Activated naive CD8-positive, alpha-beta T cell (primary cell): ENCODE results near the gene LGALS8.

ENCODE experiments used
- H3K27ac Mint-ChIP-seq: one replicate; pipeline ENCODE4 v1.8.0; 2021; ENCODE audit warnings: mixed read lengths
- H3K27me3 Mint-ChIP-seq: one replicate; pipeline ENCODE4 v1.8.0; 2021; ENCODE audit warnings: mixed read lengths
- H3K36me3 Mint-ChIP-seq: one replicate; pipeline ENCODE4 v1.8.0; 2021; ENCODE audit warnings: mixed read lengths
- H3K4me1 Mint-ChIP-seq: one replicate; pipeline ENCODE4 v1.8.0; 2021; ENCODE audit warnings: low read depth, mixed read lengths
- H3K4me3 Mint-ChIP-seq: one replicate; pipeline ENCODE4 v1.8.0; 2021; ENCODE audit warnings: mild to moderate bottlenecking, mixed read lengths
- H3K9me3 Mint-ChIP-seq: one replicate; pipeline ENCODE4 v1.8.0; 2021; ENCODE audit warnings: low read depth, mixed read lengths

LGALS8 gene

DNA sequence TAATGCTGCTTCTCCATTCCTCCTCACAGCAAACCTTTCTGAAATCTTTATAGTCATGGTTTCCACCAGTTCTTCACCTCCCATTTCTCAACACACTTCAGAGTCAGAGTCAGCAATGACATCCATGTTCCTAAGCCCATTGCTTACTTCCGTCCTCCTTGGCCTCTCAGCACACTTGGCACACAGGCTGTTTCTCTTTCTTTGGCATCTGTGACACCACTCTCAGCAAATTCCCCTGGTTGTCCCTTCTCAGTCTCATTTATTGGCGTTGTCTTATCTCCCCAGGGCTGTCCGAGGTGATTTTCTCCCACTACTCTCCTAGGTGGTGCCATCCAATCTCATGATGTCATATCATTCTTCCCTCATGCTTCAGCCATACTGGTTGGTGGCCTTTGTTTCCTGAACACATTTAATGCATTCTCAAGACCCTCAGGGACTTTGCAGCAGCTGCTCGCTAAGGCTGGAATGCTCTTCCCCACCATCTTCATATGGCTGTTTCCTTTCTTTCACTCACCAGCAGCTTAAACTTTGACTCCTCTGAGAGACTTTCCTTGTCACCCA, 3.3 kb upstream of the LGALS8 start:
- no peaks in the 10 kb centered on the region for H3K9me3 Mint-ChIP-seq
- H3K36me3 Mint-ChIP-seq = no peaks in the 10 kb centered on the region
- H3K4me1 Mint-ChIP-seq = peaks cover 34% of the 10 kb centered on the region
- H3K27ac Mint-ChIP-seq = no peak overlapping the region
- H3K27me3 Mint-ChIP-seq = no peaks in the 10 kb centered on the region
- H3K4me3 Mint-ChIP-seq = no peak overlapping the region

DNA sequence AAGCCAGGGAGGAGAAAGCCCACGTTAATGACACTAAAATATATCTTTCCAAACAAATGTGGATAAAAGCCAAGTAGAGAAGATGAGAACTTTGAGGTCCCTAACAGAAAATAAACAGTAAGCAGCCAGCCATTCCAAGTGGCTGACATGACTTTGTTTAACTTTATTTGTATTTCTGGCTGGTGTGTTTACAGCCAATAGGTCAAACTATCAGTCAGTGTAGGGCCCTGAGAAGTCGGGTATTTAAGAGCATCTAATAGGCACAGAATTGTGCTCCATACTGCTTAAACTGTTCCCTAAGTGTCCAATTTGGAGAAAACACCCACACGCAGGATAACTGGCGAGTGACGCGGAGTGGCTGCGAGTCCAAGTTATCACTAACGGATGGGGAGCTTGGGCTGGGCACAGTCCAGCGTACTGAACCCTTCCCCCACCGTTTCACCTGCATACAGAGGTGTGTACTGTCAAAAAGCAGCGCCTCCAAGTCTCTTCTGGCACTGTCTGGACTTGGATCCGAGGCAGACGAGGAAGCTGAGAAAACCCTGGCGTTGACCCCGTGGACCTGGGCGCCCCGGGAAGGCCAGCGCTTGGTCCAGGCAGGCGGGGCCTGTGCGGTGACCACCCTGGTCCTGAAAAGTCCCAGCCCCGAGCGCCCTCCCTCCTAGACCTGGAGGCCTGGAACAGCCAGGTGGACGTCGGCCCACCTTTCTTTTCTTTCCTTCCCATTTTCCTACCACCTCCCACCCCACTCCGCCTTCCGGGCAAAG, 662 bp upstream of the LGALS8 start:
- no peaks in the 10 kb centered on the region for H3K27me3 Mint-ChIP-seq
- peaks cover 3% of the 10 kb centered on the region for H3K36me3 Mint-ChIP-seq
- H3K27ac Mint-ChIP-seq = peak overlapping the region; percentile 98

DNA sequence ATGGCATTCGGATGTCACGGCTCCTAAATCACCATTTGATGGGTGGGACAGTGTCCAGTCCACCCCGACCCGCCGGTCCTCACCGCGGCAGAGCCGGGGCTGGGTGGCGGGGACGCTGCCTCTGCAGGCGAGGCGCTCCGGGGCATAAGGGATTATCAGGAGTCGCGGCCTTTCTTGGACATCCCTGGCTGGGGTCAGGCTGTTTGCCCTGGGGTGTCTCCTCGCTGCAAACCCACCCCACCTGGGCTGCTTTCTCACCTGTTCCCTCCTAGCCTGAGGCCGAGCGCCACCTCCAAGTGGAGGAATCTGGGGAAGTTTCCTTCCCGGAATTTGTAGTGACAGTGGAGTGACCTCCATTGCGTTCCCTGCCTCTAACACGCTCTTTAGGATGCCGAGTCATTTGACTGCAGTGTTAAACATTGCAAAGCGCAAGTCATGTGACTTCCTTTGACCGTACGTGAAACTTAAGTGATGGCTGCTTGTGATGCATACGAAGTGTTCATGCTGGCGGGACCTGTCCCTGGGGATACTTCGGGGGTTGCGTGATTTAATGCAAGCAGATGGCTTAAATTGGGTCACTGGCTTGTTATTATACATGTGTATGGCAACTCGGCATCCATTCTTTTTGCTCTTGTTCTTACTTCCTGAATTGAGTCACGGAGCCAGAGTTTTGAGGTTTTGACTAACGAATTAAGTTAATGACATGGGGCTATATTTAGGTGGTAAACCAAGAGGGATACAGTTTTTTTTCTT, 536 bp downstream of the LGALS8 start:
- Mint-ChIP-seq H3K4me1 (peaks cover 30% of the 10 kb centered on the region), H3K9me3 (no peaks in the 10 kb centered on the region), H3K4me3 (peak overlapping the region; percentile 94), H3K36me3 (peaks cover 3% of the 10 kb centered on the region), H3K27me3 (no peaks in the 10 kb centered on the region), H3K27ac (peak overlapping the region; percentile 98)

More for the DNA sequence above, 662 bp upstream of the LGALS8 start:
- Mint-ChIP-seq H3K4me1 (peaks cover 26% of the 10 kb centered on the region), H3K9me3 (no peaks in the 10 kb centered on the region), H3K4me3 (peak overlapping the region; percentile 94)

DNA sequence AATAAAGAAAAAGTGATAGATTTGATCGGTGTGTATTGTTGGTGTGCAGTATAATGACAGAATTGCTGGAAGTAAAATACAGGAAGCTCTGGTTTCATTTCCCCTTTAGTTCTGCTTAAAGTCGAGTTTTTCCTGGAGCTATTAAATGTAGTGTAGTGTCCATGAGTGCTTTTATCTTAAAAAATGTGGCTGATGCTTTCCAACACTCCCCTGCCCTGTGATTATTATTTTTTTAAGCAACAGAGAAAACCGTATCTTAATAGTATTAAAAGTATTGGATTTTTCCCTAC, 1.1 kb downstream of the LGALS8 start:
- H3K4me1 Mint-ChIP-seq = peaks cover 30% of the 10 kb centered on the region
- peaks cover 3% of the 10 kb centered on the region for H3K36me3 Mint-ChIP-seq
- no peaks in the 10 kb centered on the region for H3K9me3 Mint-ChIP-seq
- no peaks in the 10 kb centered on the region for H3K27me3 Mint-ChIP-seq
- H3K27ac Mint-ChIP-seq = peak overlapping the region; percentile 98
- H3K4me3 Mint-ChIP-seq = peak overlapping the region; percentile 94

DNA sequence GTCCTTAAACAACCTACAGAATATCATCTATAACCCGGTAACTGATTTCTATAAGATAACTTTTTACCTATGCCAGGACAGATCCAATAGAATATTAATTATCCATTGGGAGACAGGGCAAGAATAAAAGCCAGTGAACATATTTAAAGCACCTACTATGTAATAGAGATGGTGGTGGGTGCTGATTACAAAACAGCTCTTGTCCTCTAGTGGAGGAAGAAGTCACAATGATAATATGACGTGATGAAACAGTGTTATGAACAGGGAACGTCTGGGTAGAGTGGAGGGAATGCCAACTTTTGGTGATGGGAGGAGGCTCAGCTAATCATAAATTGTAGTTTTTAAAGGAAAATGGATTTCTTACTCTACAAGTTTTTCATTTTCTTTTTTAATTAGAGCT, 2.3 kb downstream of the LGALS8 start:
- Mint-ChIP-seq H3K36me3 (peaks cover 3% of the 10 kb centered on the region), H3K27ac (peak overlapping the region; percentile 51), H3K9me3 (no peaks in the 10 kb centered on the region), H3K4me1 (peaks cover 39% of the 10 kb centered on the region), H3K27me3 (no peaks in the 10 kb centered on the region), H3K4me3 (no peak overlapping the region)

DNA sequence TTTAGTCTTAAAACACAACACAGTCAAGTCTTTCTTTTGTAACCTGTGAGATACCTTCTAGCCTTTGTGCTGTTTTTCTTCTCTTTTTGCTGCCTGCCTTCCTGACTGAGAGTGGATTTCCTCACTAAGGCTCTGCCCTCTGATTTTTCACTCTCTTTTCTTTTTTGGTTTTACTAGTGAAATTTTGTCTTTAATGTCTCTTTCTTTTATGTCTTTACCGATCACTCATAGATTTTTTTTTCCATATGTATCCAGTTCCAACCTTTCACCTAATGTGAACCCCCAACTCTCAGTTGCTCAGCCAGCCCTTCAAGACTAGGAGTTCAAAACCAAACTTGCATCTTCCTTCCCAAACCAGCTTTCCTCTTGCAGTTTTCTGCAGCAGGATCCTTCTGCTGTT, 6.5 kb downstream of the LGALS8 start:
- no peak overlapping the region for H3K4me3 Mint-ChIP-seq
- no peaks in the 10 kb centered on the region for H3K9me3 Mint-ChIP-seq
- no peak overlapping the region for H3K27ac Mint-ChIP-seq
- H3K36me3 Mint-ChIP-seq = peaks cover 9% of the 10 kb centered on the region
- peaks cover 52% of the 10 kb centered on the region for H3K4me1 Mint-ChIP-seq
- H3K27me3 Mint-ChIP-seq = no peaks in the 10 kb centered on the region

DNA sequence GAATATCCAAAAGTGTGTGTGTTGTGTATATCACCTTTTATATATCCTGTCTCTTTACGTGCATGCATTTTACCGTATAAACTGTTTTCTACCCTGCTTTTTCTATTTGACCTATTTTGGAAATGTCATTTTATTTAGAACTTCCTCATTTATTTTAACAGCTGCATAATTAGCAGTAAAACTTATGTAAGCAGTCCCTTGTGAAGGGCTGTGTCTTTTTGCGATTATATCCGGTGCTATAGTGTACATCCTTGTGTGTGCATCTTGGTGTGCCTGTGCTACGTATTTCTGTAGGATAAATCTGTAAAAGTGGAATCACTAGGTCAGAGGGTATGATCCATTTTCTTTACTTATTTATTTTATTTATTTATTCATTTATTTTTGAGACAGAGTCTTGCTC, 7.2 kb downstream of the LGALS8 start:
- Mint-ChIP-seq H3K4me1 (peaks cover 54% of the 10 kb centered on the region), H3K9me3 (no peaks in the 10 kb centered on the region), H3K27me3 (no peaks in the 10 kb centered on the region), H3K4me3 (no peak overlapping the region), H3K36me3 (peaks cover 9% of the 10 kb centered on the region), H3K27ac (no peak overlapping the region)

DNA sequence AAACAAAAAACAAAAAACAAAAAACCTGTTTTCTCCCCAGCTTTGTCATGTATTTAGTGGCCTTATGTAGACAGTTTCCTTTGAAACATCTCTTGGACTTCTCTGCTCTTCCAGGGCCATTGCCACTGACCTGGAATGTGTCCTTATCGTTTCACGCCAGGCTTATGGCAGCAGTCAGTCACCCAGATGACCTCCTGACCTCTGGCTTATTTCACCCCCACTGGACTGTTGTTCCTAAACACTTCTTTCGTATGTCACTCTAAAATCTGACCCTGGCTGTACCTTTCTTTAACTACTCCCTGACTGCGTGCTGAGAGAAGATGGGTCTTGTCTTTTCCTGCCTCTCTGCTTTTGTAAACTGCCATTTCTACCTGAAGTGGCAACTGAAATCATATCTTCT, 9.1 kb downstream of the LGALS8 start:
- Mint-ChIP-seq H3K27ac (peak overlapping the region; percentile 23), H3K27me3 (no peaks in the 10 kb centered on the region), H3K4me1 (peaks cover 48% of the 10 kb centered on the region), H3K4me3 (no peak overlapping the region), H3K9me3 (no peaks in the 10 kb centered on the region), H3K36me3 (peaks cover 6% of the 10 kb centered on the region)

DNA sequence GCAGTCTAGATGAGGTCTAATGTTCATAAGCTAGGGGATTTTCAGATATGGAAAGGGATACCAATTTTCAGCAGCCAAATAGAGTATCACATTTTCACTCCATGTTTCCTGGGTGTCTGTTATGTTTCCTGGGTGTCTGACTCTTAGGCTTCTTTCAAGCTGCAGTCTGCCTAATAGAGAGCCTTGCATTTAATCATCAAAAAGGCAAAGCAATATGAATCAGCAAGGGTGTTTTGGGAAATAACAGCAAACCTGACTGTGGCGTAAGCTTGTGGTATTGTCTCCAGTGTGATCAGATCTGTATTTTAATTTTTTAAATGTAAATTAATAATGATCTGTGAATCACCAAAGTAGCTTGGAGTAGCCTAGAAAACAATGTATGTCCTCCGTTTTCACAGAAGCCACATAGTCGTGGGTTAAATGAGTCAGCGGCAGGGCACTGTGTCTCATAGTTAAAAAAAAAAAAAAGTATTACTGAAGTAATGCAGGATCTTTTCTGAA, 10.4 kb downstream of the LGALS8 start:
- no peaks in the 10 kb centered on the region for H3K9me3 Mint-ChIP-seq
- H3K4me3 Mint-ChIP-seq = peak overlapping the region; percentile 52
- H3K4me1 Mint-ChIP-seq = peaks cover 44% of the 10 kb centered on the region
- H3K36me3 Mint-ChIP-seq = peaks cover 6% of the 10 kb centered on the region
- no peaks in the 10 kb centered on the region for H3K27me3 Mint-ChIP-seq
- H3K27ac Mint-ChIP-seq = peak overlapping the region; percentile 90

DNA sequence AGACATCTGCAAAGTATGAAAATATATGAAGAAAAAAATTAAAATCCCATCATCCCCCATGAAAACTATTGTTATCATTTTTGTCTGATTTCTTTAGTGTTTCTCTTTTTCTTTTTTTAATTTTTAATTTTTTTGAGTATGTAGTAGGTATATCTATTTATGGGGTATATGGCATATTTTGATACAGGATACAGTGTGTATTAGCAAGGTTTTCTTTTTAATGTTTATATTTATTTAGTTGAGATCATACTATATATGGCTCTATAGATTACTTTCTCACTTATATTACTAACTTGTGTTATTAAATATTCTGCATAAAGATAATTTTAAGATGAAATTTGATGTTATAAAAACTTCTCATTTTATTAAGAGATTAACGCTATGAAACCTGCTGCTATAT, 11.4 kb downstream of the LGALS8 start:
- peaks cover 6% of the 10 kb centered on the region for H3K36me3 Mint-ChIP-seq
- peak overlapping the region; percentile 78 for H3K27ac Mint-ChIP-seq
- no peaks in the 10 kb centered on the region for H3K9me3 Mint-ChIP-seq
- no peak overlapping the region for H3K4me3 Mint-ChIP-seq
- no peaks in the 10 kb centered on the region for H3K27me3 Mint-ChIP-seq
- H3K4me1 Mint-ChIP-seq = peaks cover 43% of the 10 kb centered on the region

DNA sequence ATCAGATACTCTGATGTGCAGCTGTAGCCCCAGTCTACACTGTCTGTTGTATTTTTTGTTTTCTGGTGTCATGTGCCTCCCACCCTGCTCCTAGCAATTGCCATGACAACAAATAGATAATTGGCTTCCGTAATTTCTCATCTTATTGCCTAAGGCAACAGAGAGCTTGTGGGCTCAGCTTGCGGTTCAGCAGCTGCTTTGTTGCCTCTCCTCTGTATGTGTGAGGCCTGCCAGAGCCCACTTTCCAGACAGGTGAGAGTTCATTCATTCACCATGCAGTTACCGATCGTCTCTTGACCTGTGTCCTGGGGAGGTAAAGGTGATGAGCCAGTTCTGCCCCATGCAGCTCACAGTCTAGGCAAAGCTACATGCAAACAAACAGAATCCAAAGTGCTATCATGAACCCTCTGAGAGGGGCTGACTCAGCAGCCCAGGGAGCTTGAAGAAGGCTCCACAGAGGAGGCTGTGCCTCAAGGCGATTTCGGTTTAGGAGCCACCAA, 11.9 kb downstream of the LGALS8 start:
- peaks cover 8% of the 10 kb centered on the region for H3K36me3 Mint-ChIP-seq

DNA sequence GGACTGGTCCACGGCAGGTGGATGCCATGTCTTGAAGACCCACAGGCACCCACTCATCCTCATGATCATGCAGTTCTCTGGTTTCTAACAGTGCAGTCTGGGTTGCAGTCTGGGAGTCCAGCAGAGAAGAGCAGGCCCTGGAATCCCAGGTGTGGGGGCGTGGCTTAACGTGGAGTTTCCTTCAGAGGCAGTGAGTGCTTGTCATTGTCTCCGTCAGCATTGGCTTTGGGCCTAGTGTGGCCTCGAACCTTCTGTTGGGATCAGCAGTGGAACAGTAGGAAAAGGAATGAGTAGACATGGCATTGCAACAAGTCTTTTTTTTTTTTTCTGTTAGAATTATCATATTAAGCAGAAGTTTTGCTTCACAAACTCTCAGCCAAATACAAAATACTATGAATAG, 12.8 kb downstream of the LGALS8 start:
- Mint-ChIP-seq H3K27ac (peak overlapping the region; percentile 22), H3K27me3 (no peaks in the 10 kb centered on the region), H3K36me3 (peaks cover 7% of the 10 kb centered on the region), H3K4me3 (no peak overlapping the region), H3K9me3 (no peaks in the 10 kb centered on the region), H3K4me1 (peaks cover 33% of the 10 kb centered on the region)

More for the DNA sequence above, 11.9 kb downstream of the LGALS8 start:
- no peaks in the 10 kb centered on the region for H3K9me3 Mint-ChIP-seq
- H3K27ac Mint-ChIP-seq = peak overlapping the region; percentile 78
- no peak overlapping the region for H3K4me3 Mint-ChIP-seq
- H3K27me3 Mint-ChIP-seq = no peaks in the 10 kb centered on the region
- H3K4me1 Mint-ChIP-seq = peaks cover 38% of the 10 kb centered on the region

DNA sequence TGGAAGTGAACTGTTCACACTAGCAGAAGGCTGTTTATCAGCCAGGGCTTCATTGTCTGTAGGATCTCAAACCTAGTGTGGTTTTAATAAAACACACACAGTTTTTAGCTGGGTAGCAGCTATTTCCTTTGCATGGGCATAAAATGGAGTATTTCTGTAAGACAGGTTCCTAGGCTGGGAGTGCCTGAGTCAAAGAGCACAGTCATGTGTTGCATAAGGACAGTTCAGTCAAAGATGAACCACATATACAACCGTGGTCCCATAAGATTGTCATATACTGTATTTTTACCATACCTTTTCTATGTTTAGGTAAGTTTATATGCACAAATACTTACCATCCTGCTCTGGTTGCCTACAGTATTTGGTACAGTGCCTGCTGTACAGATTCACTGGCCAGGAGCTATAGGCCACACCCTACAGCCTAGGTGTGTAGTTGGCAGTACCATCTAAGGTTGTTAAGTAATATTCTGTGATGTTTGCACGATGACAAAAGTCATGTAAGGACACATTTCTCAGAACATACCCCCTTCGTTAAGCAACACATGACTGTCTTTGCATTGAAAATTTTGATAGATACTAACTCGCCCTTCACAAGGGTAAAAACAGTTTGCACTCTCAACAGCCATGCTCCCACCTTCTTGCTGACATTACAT, 17.2 kb downstream of the LGALS8 start:
- H3K4me3 Mint-ChIP-seq = no peak overlapping the region
- H3K9me3 Mint-ChIP-seq = no peaks in the 10 kb centered on the region
- no peaks in the 10 kb centered on the region for H3K27me3 Mint-ChIP-seq
- H3K27ac Mint-ChIP-seq = peak overlapping the region; percentile 64
- peaks cover 16% of the 10 kb centered on the region for H3K4me1 Mint-ChIP-seq
- H3K36me3 Mint-ChIP-seq = peaks cover 15% of the 10 kb centered on the region

DNA sequence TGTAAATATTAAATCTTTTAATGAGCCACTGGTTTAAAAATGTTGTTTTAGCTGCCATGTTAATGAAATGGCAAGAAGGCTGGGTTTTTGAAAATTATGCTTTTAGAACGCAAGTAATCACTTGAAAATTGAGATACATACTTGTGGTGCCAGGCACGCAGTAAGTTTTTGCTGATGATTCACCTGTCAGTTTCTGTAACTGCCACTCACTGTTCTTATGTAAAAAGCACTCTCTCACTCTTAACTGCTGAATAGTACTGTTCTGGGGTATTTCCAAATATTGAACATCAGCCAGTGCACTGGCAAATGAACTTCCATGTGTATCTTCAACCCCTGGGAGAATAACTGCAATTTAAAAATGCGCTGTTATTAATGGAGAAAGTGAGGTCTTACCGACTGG, 17.9 kb downstream of the LGALS8 start:
- Mint-ChIP-seq H3K27ac (peak overlapping the region; percentile 41), H3K4me1 (peaks cover 20% of the 10 kb centered on the region), H3K4me3 (no peak overlapping the region), H3K27me3 (no peaks in the 10 kb centered on the region), H3K9me3 (no peaks in the 10 kb centered on the region), H3K36me3 (peaks cover 19% of the 10 kb centered on the region)
